ENCODE results near the gene GRWD1. TPM values are rescaled to one million over a fixed set of nuclear protein-coding genes. Genes with fewer than 3 reads are reported as not detected.

Gene GRWD1
- total and polyA plus RNA-seq, 2 donors (not counting 1 experiment from before 2014, with no cell fraction given), result 10.6 to 40.7 TPM

GRCh38 chr19:48475369-48476068 is 29.7 kb downstream of the GRWD1 start:
- 96% methylated on average over 17 of the region's 17 CpGs for WGBS (ENCODE audit: insufficient coverage)
- Histone ChIP-seq H2AFZ (ENCODE audit: insufficient read depth, low read depth, low read length, poor library complexity, severe bottlenecking) (no peak overlapping the region), H3K4me2 (replicated peaks; ENCODE audit: low read depth, low read length, poor library complexity, severe bottlenecking) (no peak overlapping the region), H3K36me3 (replicated peaks in 1 of 2; ENCODE audit: control extremely low read depth in 1 of 2, control insufficient read depth in 1 of 2, extremely low read depth in 1 of 2, insufficient read depth in 2 of 2, low read length in 1 of 2) (peaks cover 2 to 46% of the 10 kb centered on the region in 2 experiments), H4K20me1 (ENCODE audit: control insufficient read depth, insufficient read depth, low read length, poor library complexity, severe bottlenecking) (peaks cover under 1% of the 10 kb centered on the region), H3K79me2 (ENCODE audit: control insufficient read depth, insufficient read depth, low read length) (no peaks in the 10 kb centered on the region), H3K9me3 (ENCODE audit: control extremely low read depth in 1 of 3, control insufficient read depth in 2 of 3, insufficient read depth in 1 of 3, low read length in 2 of 3) (peaks cover 0 to 4% (median 0%) of the 10 kb centered on the region in 3 donors), H3K9ac (ENCODE audit: low read length) (no peak overlapping the region), H3K27ac (ENCODE audit: low read length in 2 of 2) (no peak overlapping the region), H3K27me3 (replicated peaks in 1 of 4; ENCODE audit: control extremely low read depth in 1 of 4, control insufficient read depth in 3 of 4, insufficient read depth in 4 of 4, low read length in 3 of 4) (no peaks in the 10 kb centered on the region), H3K4me3 (ENCODE audit: control extremely low read depth in 1 of 5, extremely low read depth in 1 of 5, insufficient read depth in 1 of 5, low read depth in 2 of 5, low read length in 4 of 5) (no peak overlapping the region), H3K4me1 (ENCODE audit: control insufficient read depth in 2 of 2, insufficient read depth in 2 of 2, low read length in 2 of 2) (peaks cover 0 to 4% of the 10 kb centered on the region in 2 donors)
- Mint-ChIP-seq H3K9me3 (ENCODE audit: insufficient read depth) (no peaks in the 10 kb centered on the region), H3K4me1 (peaks cover 10% of the 10 kb centered on the region), H3K27me3 (no peaks in the 10 kb centered on the region), H3K27ac (no peak overlapping the region), H3K4me3 (no peak overlapping the region)
- ChIA-PET CTCF (interaction anchor here (0.6 to 1.2 kb wide), 2 partner anchors 12 to 14 kb away, joined by 3 to 4 read pairs; no protein-coding TSS in a partner anchor), POLR2A (no interaction called here)
- intact Hi-C loops (cut with micrococcal nuclease), result no loop called here
- DNase-seq (no peak), ATAC-seq (ENCODE audit: low read depth) (no peak)
- TF ChIP-seq EZH2 (IDR thresholded peaks at IDR 0.05; ENCODE audit: borderline replicate concordance, insufficient read depth, low read depth, low read length, poor library complexity, severe bottlenecking) (no peak), CTCF (IDR thresholded peaks at IDR 0.05) (no peak)

- ChIA-PET CTCF (interaction anchor here (0.6 to 1.2 kb wide), 2 partner anchors 11 to 13 kb away, joined by 3 to 4 read pairs; no protein-coding TSS in a partner anchor), POLR2A (no interaction called here)
- peaks cover 0 to 4% (median 0%) of the 10 kb centered on the region in 3 donors for H3K9me3 ChIP-seq (ENCODE audit: control extremely low read depth in 1 of 3, control insufficient read depth in 2 of 3, insufficient read depth in 1 of 3, low read length in 2 of 3)
- H3K27ac ChIP-seq (ENCODE audit: low read length in 2 of 2), result no peak overlapping the region
- WGBS (ENCODE audit: insufficient coverage), result 92% methylated on average over 7 of the region's 9 CpGs
- no peaks in the 10 kb centered on the region for H3K27me3 ChIP-seq (replicated peaks in 1 of 4; ENCODE audit: control extremely low read depth in 1 of 4, control insufficient read depth in 3 of 4, insufficient read depth in 4 of 4, low read length in 3 of 4)
- H3K9ac ChIP-seq (ENCODE audit: low read length), result no peak overlapping the region
- H3K4me2 ChIP-seq (replicated peaks; ENCODE audit: low read depth, low read length, poor library complexity, severe bottlenecking), result no peak overlapping the region
- Mint-ChIP-seq H3K4me1 (peaks cover 12% of the 10 kb centered on the region), H3K27me3 (no peaks in the 10 kb centered on the region), H3K27ac (no peak overlapping the region), H3K4me3 (no peak overlapping the region), H3K9me3 (ENCODE audit: insufficient read depth) (no peaks in the 10 kb centered on the region)
- ATAC-seq (ENCODE audit: low read depth) (no peak), DNase-seq (no peak)
- TF ChIP-seq CTCF (IDR thresholded peaks at IDR 0.05), result no peak
- no peak for TF ChIP-seq EZH2 (IDR thresholded peaks at IDR 0.05; ENCODE audit: borderline replicate concordance, insufficient read depth, low read depth, low read length, poor library complexity, severe bottlenecking)
- H2AFZ ChIP-seq (ENCODE audit: insufficient read depth, low read depth, low read length, poor library complexity, severe bottlenecking), result no peak overlapping the region
- H4K20me1 ChIP-seq (ENCODE audit: control insufficient read depth, insufficient read depth, low read length, poor library complexity, severe bottlenecking), result no peaks in the 10 kb centered on the region
- H3K79me2 ChIP-seq (ENCODE audit: control insufficient read depth, insufficient read depth, low read length), result no peaks in the 10 kb centered on the region
- H3K4me3 ChIP-seq (ENCODE audit: control extremely low read depth in 1 of 5, extremely low read depth in 1 of 5, insufficient read depth in 1 of 5, low read depth in 2 of 5, low read length in 4 of 5), result no peak overlapping the region
- intact Hi-C loops (cut with micrococcal nuclease), result no loop called here
- peaks cover 3 to 11% of the 10 kb centered on the region in 2 donors for H3K4me1 ChIP-seq (ENCODE audit: control insufficient read depth in 2 of 2, insufficient read depth in 2 of 2, low read length in 2 of 2)
- H3K36me3 ChIP-seq (replicated peaks in 1 of 2; ENCODE audit: control extremely low read depth in 1 of 2, control insufficient read depth in 1 of 2, extremely low read depth in 1 of 2, insufficient read depth in 2 of 2, low read length in 1 of 2), result peaks cover 2 to 40% of the 10 kb centered on the region in 2 experiments
These were observed 30.4 kb downstream of the GRWD1 start for GRCh38 chr19:48476176-48476575.

All from B cell (primary cell).